Activated CD4-positive, alpha-beta memory T cell treated with anti-CD3 and anti-CD28 coated beads, Interleukin-2, amount 10 ng/mL, durations not matched to agents 7 days and 5 days (primary cell): ENCODE measurements around the gene HOXA1. TPM values are rescaled to one million over a fixed set of nuclear protein-coding genes. Genes with fewer than 3 reads are reported as not detected.

Source experiments
- CTCF ChIA-PET: fragments of 350-600 bp; sonication (Branson Sonifier 250); formaldehyde crosslinking; loops from one replicate; lab custom pipeline; 2021; ENCODE audit warnings: antibody characterized with exemption, inconsistent platforms; lab: Charles Lee
- POLR2A ChIA-PET: fragments of 350-600 bp; sonication (Branson Sonifier 250); formaldehyde crosslinking; loops from one replicate; lab custom pipeline; 2021; ENCODE audit warnings: antibody characterized with exemption; lab: Charles Lee
- DNase-seq: peaks from one replicate; pipeline ENCODE4 v3.0.0-alpha.2; 2020
- H3K27ac Mint-ChIP-seq: one replicate; pipeline ENCODE4 v1.8.0; 2021; ENCODE audit warnings: mild to moderate bottlenecking, mixed read lengths
- H3K27me3 Mint-ChIP-seq: one replicate; pipeline ENCODE4 v1.8.0; 2021; ENCODE audit warnings: mixed read lengths
- H3K36me3 Mint-ChIP-seq: one replicate; pipeline ENCODE4 v1.8.0; 2021; ENCODE audit warnings: low read depth, mixed read lengths
- H3K4me1 Mint-ChIP-seq: one replicate; pipeline ENCODE4 v1.8.0; 2021; ENCODE audit warnings: mixed read lengths
- H3K4me3 Mint-ChIP-seq: one replicate; pipeline ENCODE4 v1.8.0; 2021; ENCODE audit warnings: mild to moderate bottlenecking, mixed read lengths
- H3K9me3 Mint-ChIP-seq: one replicate; pipeline ENCODE4 v1.8.0; 2021; ENCODE audit warnings: mixed read lengths
- total RNA-seq, 2 experiments: library from RNA; stranded (reverse); gene quantifications; one replicate each; pipeline ENCODE4 v1.2.3, GENCODE V29; 2021

HOXA1 gene
- total RNA-seq, 2 experiments from 2014 or later, result 0.70 to 0.86 TPM

DNA sequence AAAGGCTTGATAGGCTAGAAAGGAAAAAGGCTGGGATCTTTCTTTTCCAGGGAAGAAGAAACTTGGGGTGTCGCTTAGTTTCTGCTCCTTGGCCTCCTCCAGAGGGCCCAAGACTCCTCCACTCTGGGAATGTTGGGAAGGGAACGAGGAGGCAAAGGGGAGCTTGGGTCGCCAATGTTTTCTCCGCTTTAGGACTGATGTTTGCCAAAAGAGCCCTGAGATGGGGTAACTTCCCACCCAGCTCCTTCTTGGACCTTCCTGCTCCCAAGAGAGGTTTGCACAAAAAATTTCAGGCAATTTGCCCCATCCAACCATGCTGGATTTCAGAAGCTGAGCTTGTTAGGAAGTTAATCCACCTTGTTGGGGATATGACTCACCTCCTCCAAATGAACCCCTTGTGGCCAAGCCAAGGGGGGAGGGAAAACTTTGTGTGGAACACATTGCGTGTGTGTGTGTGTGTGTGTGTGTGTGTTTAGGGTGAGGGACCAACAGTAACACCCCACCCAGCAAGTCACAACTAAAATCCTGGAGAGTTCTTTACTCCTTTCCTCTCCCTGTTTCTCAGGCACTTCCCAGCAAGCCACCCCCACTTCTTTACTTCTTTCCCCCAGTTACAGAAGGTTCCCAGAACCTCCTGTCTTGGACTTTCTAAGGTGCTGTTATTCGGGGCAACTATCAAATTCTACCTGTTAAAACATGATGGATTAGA, 15.4 kb upstream of the HOXA1 start:
- Mint-ChIP-seq H3K27me3 (no peaks in the 10 kb centered on the region), H3K4me1 (no peaks in the 10 kb centered on the region), H3K27ac (no peak overlapping the region), H3K36me3 (no peaks in the 10 kb centered on the region), H3K4me3 (no peak overlapping the region), H3K9me3 (no peaks in the 10 kb centered on the region)
- no peak for DNase-seq
- CTCF ChIA-PET, result no interaction called here
- POLR2A ChIA-PET, result no interaction called here

DNA sequence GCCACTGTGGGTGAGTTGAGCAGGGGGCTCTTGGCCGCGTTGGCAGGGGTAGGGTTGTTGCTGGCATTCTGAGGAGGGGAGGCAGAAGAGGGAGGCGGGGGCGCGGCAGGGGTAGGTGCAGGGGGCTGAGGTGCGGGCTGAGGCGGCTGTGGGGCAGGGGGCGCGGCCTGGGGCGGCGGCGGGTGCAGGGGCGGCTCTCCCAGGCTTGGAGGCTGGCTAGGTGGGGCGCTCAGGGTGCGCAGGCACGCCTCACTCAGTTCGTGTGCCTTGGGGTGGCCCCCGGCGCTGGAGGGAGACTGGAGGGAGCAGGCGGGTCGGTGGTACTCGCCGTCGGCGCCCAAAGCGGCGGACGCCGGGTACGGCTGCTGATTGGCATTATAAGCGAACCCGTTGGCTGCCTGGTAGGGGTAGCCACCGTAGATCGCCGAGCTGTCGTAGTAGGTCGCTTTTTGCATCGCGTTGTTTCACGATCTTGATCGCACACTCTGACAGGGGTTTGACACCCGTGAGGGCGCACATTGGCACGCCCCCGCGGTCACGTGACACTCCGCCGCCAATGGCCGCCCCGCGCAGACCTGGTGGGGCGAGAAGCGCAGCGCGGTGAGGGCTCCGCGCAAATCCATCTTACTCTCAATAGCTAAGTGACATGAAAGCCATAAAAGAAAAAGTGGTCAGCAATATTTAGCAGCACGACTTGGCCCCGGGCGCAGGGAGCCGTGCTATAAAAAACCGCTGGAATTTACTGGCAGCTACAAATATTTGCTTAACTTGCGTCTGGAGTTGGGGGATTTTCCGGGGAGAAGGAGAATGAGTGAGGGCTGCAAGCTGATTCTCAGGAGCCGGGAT, 14.6 kb upstream of the HOXA1 start:
- DNase-seq, result no peak
- Mint-ChIP-seq H3K9me3 (no peaks in the 10 kb centered on the region), H3K4me1 (no peaks in the 10 kb centered on the region), H3K27me3 (no peaks in the 10 kb centered on the region), H3K4me3 (no peak overlapping the region), H3K36me3 (no peaks in the 10 kb centered on the region), H3K27ac (no peak overlapping the region)
- ChIA-PET POLR2A (no interaction called here), CTCF (no interaction called here)

DNA sequence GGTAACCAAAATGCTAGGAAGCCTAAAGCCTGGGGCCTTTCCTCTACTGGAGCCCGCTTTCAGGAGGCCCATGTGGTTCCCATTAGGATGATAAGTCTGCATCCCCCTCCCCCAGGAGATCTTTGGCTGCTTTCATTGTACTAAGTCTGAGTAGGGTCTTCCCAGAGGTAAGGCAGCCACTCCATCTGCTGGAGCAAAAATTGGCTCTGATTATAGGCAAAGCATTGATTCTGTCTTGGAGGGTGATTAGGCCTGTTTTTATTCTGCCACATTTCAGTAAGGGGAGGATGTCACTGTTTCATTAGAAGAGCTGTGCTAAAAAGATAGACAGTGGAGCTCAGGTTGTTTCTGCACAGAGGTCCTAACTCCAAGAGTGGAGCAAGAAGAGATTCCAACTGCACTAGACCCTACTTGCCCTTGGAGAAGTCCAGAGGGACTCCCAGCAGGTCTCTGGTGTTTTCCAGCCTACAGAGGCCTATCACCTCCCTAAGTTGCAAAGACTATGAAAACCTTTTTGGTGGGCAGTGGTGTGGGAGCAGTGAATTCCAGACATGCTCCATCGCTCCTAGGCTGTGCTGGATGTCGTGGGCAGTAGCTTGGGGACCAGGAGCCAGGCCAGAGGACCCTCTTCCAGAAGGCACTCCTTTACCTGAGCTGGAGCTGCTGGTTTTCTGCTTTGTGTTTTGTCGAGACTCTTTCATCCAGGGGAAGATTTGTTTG, 13.8 kb upstream of the HOXA1 start:
- CTCF ChIA-PET, result interaction anchor here (0.6 to 1.0 kb wide), 2 partner anchors 10 to 1058 kb away, joined by 3 read pairs; no protein-coding TSS in a partner anchor

DNA sequence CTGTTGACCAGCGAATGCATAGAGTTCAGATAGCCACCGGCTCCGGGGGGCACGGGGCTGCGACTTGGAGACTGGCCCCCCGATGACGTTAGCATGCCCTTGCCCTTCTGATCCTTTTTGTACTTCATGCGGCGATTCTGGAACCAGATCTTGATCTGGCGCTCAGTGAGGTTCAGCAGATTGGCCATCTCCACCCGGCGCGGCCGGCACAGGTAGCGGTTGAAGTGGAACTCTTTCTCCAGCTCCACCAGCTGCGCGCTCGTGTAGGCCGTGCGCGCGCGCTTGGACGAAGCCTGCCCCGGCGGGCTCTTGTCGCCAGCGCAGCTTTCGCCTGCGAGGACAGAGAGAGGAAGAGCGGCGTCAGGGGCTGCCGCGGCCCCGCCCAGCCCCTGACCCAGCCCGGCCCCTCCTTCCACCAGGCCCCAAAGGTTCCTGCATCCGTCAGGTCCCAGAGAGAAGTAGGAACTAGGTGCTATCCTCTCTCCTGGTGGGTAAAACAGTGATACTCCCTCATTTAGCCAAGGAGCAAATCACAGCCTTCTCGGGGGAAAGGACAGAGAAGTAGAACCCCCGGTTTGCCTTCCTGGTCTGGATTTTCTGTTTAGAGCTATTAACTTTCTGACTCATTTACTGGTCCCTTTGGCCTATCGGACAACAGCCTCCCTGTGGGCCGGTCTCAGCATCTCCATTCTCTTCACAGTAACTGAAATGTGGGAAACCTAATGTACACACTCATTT, 12.8 kb upstream of the HOXA1 start:
- ChIA-PET POLR2A (no interaction called here), CTCF (interaction anchor here (0.6 to 1.0 kb wide), 3 partner anchors 11 to 1057 kb away, joined by 3 read pairs; no protein-coding TSS in a partner anchor)
- Mint-ChIP-seq H3K36me3 (no peaks in the 10 kb centered on the region), H3K27me3 (peaks cover 13% of the 10 kb centered on the region), H3K9me3 (no peaks in the 10 kb centered on the region), H3K4me1 (no peaks in the 10 kb centered on the region), H3K27ac (no peak overlapping the region), H3K4me3 (no peak overlapping the region)
- DNase-seq, result no peak

More for the DNA sequence above, 13.8 kb upstream of the HOXA1 start:
- Mint-ChIP-seq H3K9me3 (no peaks in the 10 kb centered on the region), H3K36me3 (no peaks in the 10 kb centered on the region), H3K27ac (no peak overlapping the region), H3K4me3 (no peak overlapping the region), H3K4me1 (no peaks in the 10 kb centered on the region), H3K27me3 (peaks cover 3% of the 10 kb centered on the region)
- DNase-seq, result no peak
- POLR2A ChIA-PET, result no interaction called here

DNA sequence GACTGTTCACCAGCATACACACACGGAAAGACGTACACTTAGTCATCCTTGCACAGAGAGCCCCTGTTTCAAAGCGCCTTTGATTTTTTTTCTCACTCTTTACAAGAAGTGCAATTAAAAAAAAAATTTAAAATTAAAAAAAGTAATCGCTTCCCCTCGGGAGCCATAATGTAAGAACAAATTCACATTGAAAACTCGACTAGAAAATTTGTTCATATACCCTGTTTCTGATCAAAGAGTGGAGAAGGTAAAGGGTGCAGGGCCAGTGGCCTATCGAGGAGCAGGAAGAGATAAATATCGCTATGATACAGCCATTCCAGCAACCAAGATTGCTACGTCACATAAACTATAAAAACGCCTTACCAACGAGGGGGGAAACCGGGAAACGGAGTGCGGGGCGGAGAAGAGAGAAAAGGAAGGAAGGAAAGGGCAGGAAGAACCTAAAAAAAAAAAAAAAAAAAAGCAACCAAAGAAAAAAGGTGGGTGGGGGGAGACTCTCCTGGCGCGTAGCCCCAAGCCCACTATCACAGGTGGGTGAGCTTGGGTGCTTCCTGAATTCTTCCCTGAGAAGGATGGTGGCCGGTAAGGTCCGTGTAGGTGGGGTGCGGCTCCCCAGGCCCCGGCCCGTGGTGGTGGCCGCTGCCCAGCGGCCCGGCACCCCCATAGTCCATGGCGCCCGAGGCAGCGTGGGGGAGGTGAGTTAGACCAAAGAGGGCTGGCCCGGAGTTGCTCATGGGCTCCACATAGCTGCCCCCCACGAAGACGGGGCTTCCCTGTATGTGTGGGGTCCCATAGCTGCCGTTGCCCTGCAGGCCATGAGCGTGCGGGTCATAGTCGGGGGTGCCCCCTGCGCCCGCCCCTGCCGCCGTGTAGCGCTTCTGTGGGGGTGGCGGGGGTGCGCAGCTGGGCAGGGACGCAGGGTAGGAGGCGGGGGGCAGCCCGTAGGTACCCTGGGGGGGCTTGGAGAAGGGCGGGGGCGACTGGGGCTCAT, 11.9 kb upstream of the HOXA1 start:
- Mint-ChIP-seq H3K4me1 (peaks cover 3% of the 10 kb centered on the region), H3K27ac (no peak overlapping the region), H3K27me3 (peaks cover 22% of the 10 kb centered on the region), H3K36me3 (no peaks in the 10 kb centered on the region), H3K4me3 (no peak overlapping the region), H3K9me3 (no peaks in the 10 kb centered on the region)
- POLR2A ChIA-PET, result no interaction called here
- DNase-seq, result no peak
- CTCF ChIA-PET, result interaction anchor here (0.6 kb wide), 1 partner anchor 738 kb away, joined by 3 read pairs; no protein-coding TSS in a partner anchor

DNA sequence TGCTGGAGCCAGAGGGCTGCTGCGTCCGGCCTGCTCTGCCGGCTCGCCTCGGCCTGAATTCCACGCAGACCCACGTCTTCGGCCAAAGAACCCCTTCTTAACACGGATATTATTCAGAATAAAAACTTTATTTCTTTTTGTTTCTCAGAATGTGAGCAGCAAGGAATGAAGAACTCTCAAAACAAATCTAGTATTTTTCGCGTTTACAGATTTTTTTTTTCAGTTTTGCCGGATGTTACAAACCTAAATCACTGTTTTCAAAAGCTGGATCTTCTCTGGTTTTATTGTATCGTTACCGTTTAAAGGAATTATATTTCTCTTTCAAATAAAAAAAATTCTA, 11.1 kb upstream of the HOXA1 start:
- CTCF ChIA-PET, result no interaction called here
- H3K9me3 Mint-ChIP-seq, result no peaks in the 10 kb centered on the region
- H3K36me3 Mint-ChIP-seq, result no peaks in the 10 kb centered on the region
- no peak overlapping the region for H3K27ac Mint-ChIP-seq
- POLR2A ChIA-PET, result no interaction called here
- H3K4me1 Mint-ChIP-seq, result peaks cover 6% of the 10 kb centered on the region
- no peak for DNase-seq
- H3K27me3 Mint-ChIP-seq, result peaks cover 29% of the 10 kb centered on the region
- H3K4me3 Mint-ChIP-seq, result no peak overlapping the region

DNA sequence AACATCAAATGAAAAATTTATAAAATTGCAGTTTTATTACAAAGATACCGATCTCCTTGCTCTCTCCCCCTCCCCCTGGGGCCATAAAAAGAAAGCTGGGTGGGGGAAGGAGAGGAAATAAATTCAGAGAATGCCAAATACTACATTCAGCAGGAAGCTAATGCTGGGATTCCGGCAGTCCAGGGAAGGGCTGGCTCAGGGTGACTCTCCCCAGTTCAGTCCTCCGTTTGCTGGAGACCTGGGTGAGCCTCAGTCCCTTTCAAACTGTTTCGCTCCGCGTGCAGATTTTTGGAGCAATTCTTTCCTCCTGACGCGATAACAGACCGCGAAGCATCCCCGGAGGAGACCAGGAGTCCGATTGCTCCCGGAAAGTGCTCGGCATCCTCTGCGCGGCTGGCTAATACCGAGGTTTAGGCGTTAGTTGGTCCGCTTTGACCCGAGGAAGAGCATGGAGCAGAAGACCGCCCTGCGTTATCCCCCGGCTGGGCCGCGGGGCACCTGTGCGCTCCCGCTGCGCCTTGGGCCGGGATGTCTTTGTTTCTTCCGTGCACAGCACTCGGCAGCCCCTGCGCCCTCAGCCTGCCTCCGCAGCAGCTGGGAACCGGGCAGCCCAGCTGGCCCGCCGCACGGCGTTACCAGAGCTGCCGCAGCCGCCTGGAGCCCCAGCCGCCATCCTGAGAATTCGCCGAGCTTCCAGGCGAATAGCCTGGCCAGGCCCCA, 10.5 kb upstream of the HOXA1 start:
- DNase-seq, result no peak
- H3K4me3 Mint-ChIP-seq, result no peak overlapping the region
- no peak overlapping the region for H3K27ac Mint-ChIP-seq
- H3K27me3 Mint-ChIP-seq, result peaks cover 34% of the 10 kb centered on the region
- ChIA-PET POLR2A (no interaction called here), CTCF (interaction anchor here (1.4 kb wide), 1 partner anchor 10 kb away, joined by 3 read pairs; the partner anchor contains the start of gene HOXA1)
- peaks cover 3% of the 10 kb centered on the region for H3K36me3 Mint-ChIP-seq
- peaks cover 6% of the 10 kb centered on the region for H3K4me1 Mint-ChIP-seq
- H3K9me3 Mint-ChIP-seq, result no peaks in the 10 kb centered on the region

DNA sequence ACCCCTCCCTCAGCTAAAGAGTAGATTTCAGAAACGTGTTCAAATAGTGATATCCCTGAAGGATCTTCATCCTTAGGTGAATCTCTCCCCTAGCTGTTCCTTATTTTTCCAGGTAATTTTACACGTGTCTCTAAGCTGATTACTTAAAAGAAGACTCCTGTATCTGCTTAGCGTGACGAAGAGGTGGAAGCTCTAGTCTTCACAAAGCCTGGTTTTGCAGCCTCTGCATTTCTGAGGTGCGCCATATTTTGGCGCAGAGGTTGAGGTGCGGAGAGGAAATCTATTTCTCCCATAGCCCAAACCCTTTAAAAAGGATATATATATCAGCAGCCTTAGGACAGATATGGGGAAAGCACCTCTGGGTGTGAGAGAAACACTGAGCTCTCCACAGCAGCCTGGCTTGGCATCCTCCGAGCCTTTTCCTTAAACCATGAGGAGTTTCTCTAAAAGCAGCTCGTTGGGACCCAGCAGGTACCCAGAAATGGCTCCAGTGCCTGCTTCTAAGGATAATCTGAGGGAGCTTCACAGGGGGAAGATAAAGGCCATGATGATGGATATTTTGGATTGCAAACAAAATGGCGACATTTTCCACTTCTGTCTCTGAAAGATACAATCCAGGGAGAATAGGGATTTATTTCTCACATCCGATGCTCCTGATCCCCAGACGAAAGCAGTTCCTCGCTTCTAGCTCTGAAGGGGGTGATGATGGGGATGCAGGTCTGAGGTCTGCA, 9.7 kb upstream of the HOXA1 start:
- H3K9me3 Mint-ChIP-seq, result no peaks in the 10 kb centered on the region
- no peak for DNase-seq
- ChIA-PET CTCF (interaction anchor here (1.4 kb wide), 1 partner anchor 9 kb away, joined by 3 read pairs; the partner anchor contains the start of gene HOXA1), POLR2A (interaction anchor here (0.8 kb wide), 1 partner anchor 12 kb away, joined by 3 read pairs; no protein-coding TSS in a partner anchor)
- H3K27me3 Mint-ChIP-seq, result peaks cover 42% of the 10 kb centered on the region
- peaks cover 6% of the 10 kb centered on the region for H3K4me1 Mint-ChIP-seq
- H3K27ac Mint-ChIP-seq, result no peak overlapping the region
- H3K36me3 Mint-ChIP-seq, result peaks cover 5% of the 10 kb centered on the region
- H3K4me3 Mint-ChIP-seq, result no peak overlapping the region

DNA sequence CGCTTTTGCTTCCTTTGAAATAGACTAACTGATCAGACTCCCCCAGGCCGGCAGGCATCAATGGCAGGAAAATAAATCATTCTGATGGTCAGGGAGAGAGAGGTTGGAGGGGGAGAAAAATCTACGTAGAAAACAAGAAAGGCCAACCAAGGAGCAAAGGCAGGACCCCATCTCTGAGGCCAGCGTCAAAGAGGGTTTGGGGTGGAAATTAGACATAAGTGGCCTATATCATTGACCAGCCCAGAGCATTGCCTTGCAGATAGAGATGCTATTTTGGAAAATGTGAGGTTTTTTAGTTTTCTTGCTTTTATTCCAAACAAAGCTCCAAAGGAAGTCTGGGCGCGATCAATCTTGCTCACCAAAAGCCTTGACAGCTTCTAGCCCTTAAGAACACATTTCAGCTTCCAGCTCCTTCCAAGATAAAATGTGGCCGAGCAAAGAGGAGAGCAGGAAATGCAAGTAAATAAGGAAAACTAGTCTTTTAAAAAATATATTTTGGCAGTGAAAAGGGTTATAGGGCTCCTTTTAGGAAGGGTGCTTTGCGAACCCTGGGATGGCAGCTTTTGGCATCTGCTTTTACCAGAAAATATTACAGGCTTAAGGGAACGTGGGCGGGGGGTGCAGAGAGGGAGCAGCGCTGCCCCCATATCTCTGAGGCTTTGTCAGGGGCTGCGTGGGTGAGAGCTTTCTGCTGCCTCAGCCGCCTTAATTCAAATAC, 8.7 kb upstream of the HOXA1 start:
- Mint-ChIP-seq H3K9me3 (no peaks in the 10 kb centered on the region), H3K4me1 (peaks cover 6% of the 10 kb centered on the region), H3K27ac (no peak overlapping the region), H3K36me3 (peaks cover 8% of the 10 kb centered on the region), H3K27me3 (peaks cover 49% of the 10 kb centered on the region), H3K4me3 (no peak overlapping the region)
- ChIA-PET POLR2A (no interaction called here), CTCF (interaction anchor here (1.4 kb wide), 1 partner anchor 8 kb away, joined by 3 read pairs; the partner anchor contains the start of gene HOXA1)
- no peak for DNase-seq

DNA sequence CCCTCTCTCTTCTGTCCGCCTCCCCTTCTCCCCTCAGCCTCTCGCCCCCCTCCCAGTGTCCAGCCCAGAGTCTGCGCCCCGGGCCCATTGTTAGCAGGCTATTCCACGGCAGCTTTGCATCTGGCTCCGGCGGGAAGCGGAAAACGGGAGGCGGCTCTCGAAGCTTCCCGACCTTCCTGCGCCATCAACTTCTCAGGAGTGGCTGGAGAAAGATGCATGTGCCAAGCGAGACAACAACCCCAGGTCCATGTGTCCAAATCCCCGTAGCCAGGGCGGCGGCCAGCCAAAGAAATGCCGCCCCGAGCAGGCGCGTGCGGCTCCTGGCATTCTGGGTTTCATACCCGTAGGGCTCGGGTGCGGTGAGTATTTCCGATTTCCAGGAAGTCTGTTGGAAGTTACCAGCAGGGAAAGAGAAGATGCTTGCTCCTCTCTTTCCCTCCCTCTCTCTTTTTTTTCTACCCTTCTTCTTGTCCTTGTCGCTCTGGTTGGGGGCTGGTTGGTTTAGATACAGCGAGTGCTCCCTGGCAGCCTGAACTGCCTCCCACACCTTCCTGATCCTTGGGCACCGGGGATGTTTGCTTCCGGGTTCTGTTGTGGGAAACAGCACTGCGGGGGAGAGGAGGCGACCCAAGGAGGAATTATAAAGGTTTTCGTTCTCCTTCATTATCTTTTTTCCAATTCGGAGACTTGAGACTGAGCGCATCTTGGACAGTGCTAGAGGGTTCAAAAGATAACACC, 7.9 kb upstream of the HOXA1 start:
- H3K27me3 Mint-ChIP-seq, result peaks cover 57% of the 10 kb centered on the region

More for the DNA sequence above, 7.9 kb upstream of the HOXA1 start:
- DNase-seq, result no peak
- ChIA-PET POLR2A (no interaction called here), CTCF (no interaction called here)
- H3K9me3 Mint-ChIP-seq, result no peaks in the 10 kb centered on the region
- peaks cover 6% of the 10 kb centered on the region for H3K4me1 Mint-ChIP-seq
- no peak overlapping the region for H3K27ac Mint-ChIP-seq
- no peak overlapping the region for H3K4me3 Mint-ChIP-seq
- H3K36me3 Mint-ChIP-seq, result peaks cover 8% of the 10 kb centered on the region
